CD8-positive, alpha-beta memory T cell (primary cell): ENCODE results near the gene MKS1. TPM values are rescaled to one million over a fixed set of nuclear protein-coding genes. Genes with fewer than 3 reads are reported as not detected.

Experiments
- CTCF ChIA-PET: fragments of 350-600 bp; sonication (Branson Sonifier 250); formaldehyde crosslinking; loops from one replicate; lab custom pipeline; 2021; ENCODE audit warnings: antibody characterized with exemption; lab: Charles Lee
- POLR2A ChIA-PET: fragments of 350-600 bp; sonication (Branson Sonifier 250); formaldehyde crosslinking; loops from one replicate; lab custom pipeline; 2021; ENCODE audit warnings: antibody characterized with exemption; lab: Charles Lee
- DNase-seq, 5 donors: peaks; one replicate each; pipeline versions ENCODE4 v3.0.0 to v3.0.0-alpha.2; 2020 to 2022; ENCODE audit warnings: mixed read lengths in 1 of 5
- H3K27ac ChIP-seq: one replicate; pipeline ENCODE4 v1.7.0; 2013; ENCODE audit warnings: low read depth, mild to moderate bottlenecking, low read length, moderate library complexity
- H3K27me3 ChIP-seq: 2 replicates; pipeline ENCODE4 v1.7.0; 2013; ENCODE audit warnings: low read length, mild to moderate bottlenecking; ENCODE audit not compliant: insufficient read depth, poor library complexity, severe bottlenecking
- H3K36me3 ChIP-seq: 2 replicates; pipeline ENCODE4 v1.7.0; 2013; ENCODE audit warnings: mild to moderate bottlenecking, low read length, moderate library complexity; ENCODE audit not compliant: insufficient read depth
- H3K4me1 ChIP-seq: 2 replicates; pipeline ENCODE4 v1.7.0; 2013; ENCODE audit warnings: mild to moderate bottlenecking, low read length, moderate library complexity; ENCODE audit not compliant: insufficient read depth
- H3K4me3 ChIP-seq: 2 replicates; pipeline ENCODE4 v1.7.0; 2013; ENCODE audit warnings: mild to moderate bottlenecking, low read length
- H3K9me3 ChIP-seq: 2 replicates; pipeline ENCODE4 v1.7.0; 2013; ENCODE audit warnings: mild to moderate bottlenecking, low read length
- H3K27ac Mint-ChIP-seq, 8 donors: one replicate each; pipeline ENCODE4 v1.8.0; 2020 to 2021; ENCODE audit warnings: mixed read lengths in 8 of 8, mild to moderate bottlenecking in 6 of 8, inconsistent platforms in 3 of 8, moderate library complexity in 3 of 8
- H3K27me3 Mint-ChIP-seq, 2 donors: one replicate each; pipeline ENCODE4 v1.8.0; 2020 to 2021; ENCODE audit warnings: mixed read lengths in 2 of 2, mild to moderate bottlenecking in 1 of 2, moderate library complexity in 1 of 2
- H3K36me3 Mint-ChIP-seq, 3 donors: one replicate each; pipeline ENCODE4 v1.8.0; 2020 to 2021; ENCODE audit warnings: mixed read lengths in 3 of 3, inconsistent platforms in 1 of 3, mild to moderate bottlenecking in 1 of 3
- H3K4me1 Mint-ChIP-seq, 3 donors: one replicate each; pipeline ENCODE4 v1.8.0; 2020 to 2021; ENCODE audit warnings: mixed read lengths in 3 of 3, inconsistent platforms in 1 of 3, mild to moderate bottlenecking in 1 of 3
- H3K4me3 Mint-ChIP-seq, 7 donors: one replicate each; pipeline ENCODE4 v1.8.0; 2020 to 2021; ENCODE audit warnings: mixed read lengths in 7 of 7, mild to moderate bottlenecking in 6 of 7, moderate library complexity in 4 of 7, inconsistent platforms in 2 of 7
- H3K9me3 Mint-ChIP-seq, 5 donors: one replicate each; pipeline ENCODE4 v1.8.0; 2020 to 2022; ENCODE audit warnings: mixed read lengths in 5 of 5, mild to moderate bottlenecking in 3 of 5, moderate library complexity in 2 of 5, inconsistent platforms in 1 of 5
- polyA plus RNA-seq: library from polyadenylated mRNA; unstranded; fragments of 300-500 nt; fragmentation: Illumina TruSeq; gene quantifications from one replicate; pipeline ENCODE4 v1.2.3, GENCODE V29; 2021
- total RNA-seq, 2 experiments: library from RNA; stranded (reverse); gene quantifications; one replicate each; pipeline ENCODE4 v1.2.3, GENCODE V29; 2021

Gene MKS1
- total and polyA plus RNA-seq, 3 experiments from 2014 or later, result 10.7 to 33.9 (median 26.2) TPM

DNA sequence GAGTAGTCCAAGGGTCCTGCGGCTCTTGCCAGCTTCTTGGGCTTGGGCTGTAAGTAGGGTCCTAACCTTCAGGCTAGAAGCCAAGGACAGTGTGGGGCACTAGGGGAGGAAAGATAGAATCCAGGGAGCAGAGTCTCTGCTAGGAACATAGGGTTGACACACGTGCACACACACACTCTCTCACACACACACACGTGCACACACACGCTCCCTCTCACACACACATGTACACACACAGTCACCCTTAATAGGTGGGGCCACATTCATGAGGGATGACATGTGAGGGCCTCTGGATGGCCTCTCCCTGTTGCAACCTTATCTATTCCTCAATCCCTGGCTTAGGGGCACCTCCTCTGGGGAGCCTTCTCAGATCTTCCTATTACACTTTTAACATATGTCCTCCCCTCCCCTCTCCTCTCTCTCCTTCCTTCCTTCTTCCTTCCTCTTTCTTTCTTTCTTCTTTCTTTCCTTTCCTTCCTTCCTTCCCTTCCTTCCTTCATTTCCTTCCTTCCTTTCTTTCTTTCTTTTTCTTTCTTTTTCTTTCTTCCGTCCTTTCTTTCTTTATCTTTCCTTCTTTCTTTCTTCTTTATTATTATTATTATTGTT, 23.4 kb downstream of the MKS1 start:
- no peak overlapping the region for H3K4me3 Mint-ChIP-seq
- H3K36me3 Mint-ChIP-seq, result no peaks in the 10 kb centered on the region
- Histone ChIP-seq H3K4me3 (no peak overlapping the region), H3K27ac (no peak overlapping the region), H3K4me1 (no peaks in the 10 kb centered on the region), H3K27me3 (no peaks in the 10 kb centered on the region), H3K9me3 (no peaks in the 10 kb centered on the region), H3K36me3 (no peaks in the 10 kb centered on the region)
- DNase-seq, result no peak
- H3K27ac Mint-ChIP-seq, result no peak overlapping the region
- H3K9me3 Mint-ChIP-seq, result no peaks in the 10 kb centered on the region
- peaks cover 6 to 37% of the 10 kb centered on the region in 2 donors for H3K27me3 Mint-ChIP-seq
- H3K4me1 Mint-ChIP-seq, result peaks cover 0 to 3% (median 3%) of the 10 kb centered on the region in 3 donors
- ChIA-PET POLR2A (no interaction called here), CTCF (no interaction called here)

DNA sequence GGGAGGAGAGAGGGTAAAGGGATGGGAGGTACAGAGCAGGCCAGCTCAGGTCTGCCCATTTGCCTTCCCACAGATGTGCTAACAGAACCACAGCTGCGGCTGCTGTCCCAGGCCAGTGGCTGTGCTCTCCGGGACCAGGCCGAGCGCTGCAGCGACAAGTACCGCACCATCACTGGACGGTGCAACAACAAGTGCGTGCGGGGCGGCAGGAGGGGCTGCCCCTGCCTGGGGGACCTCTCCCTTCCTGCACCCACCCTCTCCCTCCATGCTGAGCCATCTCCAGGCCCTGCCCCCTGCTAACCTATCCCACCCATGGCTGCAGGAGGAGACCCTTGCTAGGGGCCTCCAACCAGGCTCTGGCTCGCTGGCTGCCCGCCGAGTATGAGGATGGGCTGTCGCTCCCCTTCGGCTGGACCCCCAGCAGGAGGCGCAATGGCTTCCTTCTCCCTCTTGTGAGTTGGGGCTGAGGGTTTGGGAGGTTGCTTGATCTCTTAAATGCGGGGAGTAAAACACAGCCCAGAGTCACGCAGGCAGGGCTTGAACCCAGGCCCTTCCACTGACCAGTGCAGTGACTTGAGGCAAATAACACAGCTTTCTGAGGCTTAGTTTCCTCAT, 25.3 kb downstream of the MKS1 start:
- Mint-ChIP-seq H3K27me3 (peaks cover 11 to 42% of the 10 kb centered on the region in 2 donors), H3K9me3 (no peaks in the 10 kb centered on the region), H3K4me1 (no peaks in the 10 kb centered on the region), H3K27ac (no peak overlapping the region), H3K4me3 (no peak overlapping the region), H3K36me3 (no peaks in the 10 kb centered on the region)
- Histone ChIP-seq H3K36me3 (no peaks in the 10 kb centered on the region), H3K4me1 (no peaks in the 10 kb centered on the region), H3K9me3 (no peaks in the 10 kb centered on the region), H3K27me3 (no peaks in the 10 kb centered on the region), H3K27ac (no peak overlapping the region), H3K4me3 (no peak overlapping the region)
- no peak for DNase-seq
- ChIA-PET POLR2A (no interaction called here), CTCF (no interaction called here)

DNA sequence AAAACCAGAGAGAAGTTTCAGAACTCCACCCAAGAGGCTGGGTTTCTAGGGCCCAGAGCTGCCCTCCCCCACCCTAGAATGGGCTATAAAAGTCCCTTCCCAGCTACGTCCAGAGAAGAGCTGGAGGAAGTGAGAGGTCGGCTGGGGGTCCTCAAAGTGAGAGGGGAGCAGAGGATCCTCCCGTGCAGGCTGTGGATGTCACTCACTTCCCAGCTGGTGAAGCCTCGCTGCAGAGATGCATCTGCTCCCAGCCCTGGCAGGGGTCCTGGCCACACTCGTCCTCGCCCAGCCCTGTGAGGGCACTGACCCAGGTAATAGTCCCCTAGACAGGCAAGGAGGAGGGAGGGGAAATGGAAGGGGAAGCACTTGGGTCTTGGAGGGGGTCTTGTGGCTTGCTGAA, 26.4 kb downstream of the MKS1 start, which contains the start of gene EPX:
Gene EPX (plus strand): TSS at position 115 of the 400 bp plus-strand sequence. CDS start 121 bp downstream, at position 236.
- H3K27me3 Mint-ChIP-seq, result peaks cover 14 to 40% of the 10 kb centered on the region in 2 donors
- no peaks in the 10 kb centered on the region for H3K9me3 ChIP-seq
- H3K9me3 Mint-ChIP-seq, result no peaks in the 10 kb centered on the region
- H3K27me3 ChIP-seq, result no peaks in the 10 kb centered on the region
- H3K36me3 Mint-ChIP-seq, result no peaks in the 10 kb centered on the region
- H3K36me3 ChIP-seq, result no peaks in the 10 kb centered on the region
- no peak within 1 kb of the TSS for H3K4me3 ChIP-seq
- CTCF ChIA-PET, result interaction anchor here (2.8 kb wide), 1 partner anchor 8 kb away, joined by 9 read pairs; no protein-coding TSS in a partner anchor
- H3K27ac Mint-ChIP-seq, result peak within 1 kb of the TSS in 1 of 8 donors; percentile 60
- no peak within 1 kb of the TSS for H3K4me3 Mint-ChIP-seq
- no peaks in the 10 kb centered on the region for H3K4me1 Mint-ChIP-seq
- no peaks in the 10 kb centered on the region for H3K4me1 ChIP-seq
- no peak for DNase-seq
- H3K27ac ChIP-seq, result no peak within 1 kb of the TSS
- POLR2A ChIA-PET, result no interaction called here

DNA sequence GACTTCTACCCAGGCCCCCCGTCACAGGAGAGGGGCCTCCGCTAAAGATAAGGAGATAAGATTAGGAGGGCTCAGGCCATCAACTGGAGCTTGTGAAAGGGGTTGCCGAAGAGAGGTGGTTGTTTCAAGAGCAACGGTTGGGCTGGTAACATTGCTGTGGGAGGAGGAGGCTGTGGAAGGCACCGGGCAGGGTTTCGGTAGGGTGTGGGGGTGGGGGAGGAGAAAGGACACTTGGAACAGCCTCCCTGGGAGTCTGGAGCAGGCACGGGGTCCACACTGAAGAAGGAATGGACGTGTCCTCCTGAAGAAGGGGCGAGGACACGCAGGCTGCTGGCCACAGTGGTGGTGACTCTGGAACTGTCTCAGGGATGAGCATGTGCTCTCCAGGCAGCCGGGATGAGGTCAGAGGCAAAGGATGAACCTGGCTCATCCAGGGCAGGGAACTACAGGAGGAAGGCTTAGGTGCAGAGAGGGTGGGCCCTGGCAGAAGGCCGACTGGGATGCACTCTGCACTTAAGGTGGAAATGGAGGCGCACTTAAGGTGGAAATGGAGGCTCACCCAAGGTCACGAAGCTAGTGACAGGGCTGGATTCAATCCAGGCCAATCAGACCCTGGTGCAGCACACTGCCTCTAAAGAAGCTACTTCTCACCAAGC, 27.7 kb downstream of the MKS1 start:
- ChIA-PET POLR2A (no interaction called here), CTCF (interaction anchor here (2.8 kb wide), 1 partner anchor 9 kb away, joined by 9 read pairs; no protein-coding TSS in a partner anchor)
- Histone ChIP-seq H3K27me3 (no peaks in the 10 kb centered on the region), H3K27ac (no peak overlapping the region), H3K9me3 (no peaks in the 10 kb centered on the region), H3K4me3 (no peak overlapping the region), H3K4me1 (no peaks in the 10 kb centered on the region), H3K36me3 (no peaks in the 10 kb centered on the region)
- Mint-ChIP-seq H3K4me1 (no peaks in the 10 kb centered on the region), H3K9me3 (no peaks in the 10 kb centered on the region), H3K27ac (no peak overlapping the region), H3K27me3 (peaks cover 18 to 31% of the 10 kb centered on the region in 2 donors), H3K4me3 (no peak overlapping the region), H3K36me3 (no peaks in the 10 kb centered on the region)
- no peak for DNase-seq

DNA sequence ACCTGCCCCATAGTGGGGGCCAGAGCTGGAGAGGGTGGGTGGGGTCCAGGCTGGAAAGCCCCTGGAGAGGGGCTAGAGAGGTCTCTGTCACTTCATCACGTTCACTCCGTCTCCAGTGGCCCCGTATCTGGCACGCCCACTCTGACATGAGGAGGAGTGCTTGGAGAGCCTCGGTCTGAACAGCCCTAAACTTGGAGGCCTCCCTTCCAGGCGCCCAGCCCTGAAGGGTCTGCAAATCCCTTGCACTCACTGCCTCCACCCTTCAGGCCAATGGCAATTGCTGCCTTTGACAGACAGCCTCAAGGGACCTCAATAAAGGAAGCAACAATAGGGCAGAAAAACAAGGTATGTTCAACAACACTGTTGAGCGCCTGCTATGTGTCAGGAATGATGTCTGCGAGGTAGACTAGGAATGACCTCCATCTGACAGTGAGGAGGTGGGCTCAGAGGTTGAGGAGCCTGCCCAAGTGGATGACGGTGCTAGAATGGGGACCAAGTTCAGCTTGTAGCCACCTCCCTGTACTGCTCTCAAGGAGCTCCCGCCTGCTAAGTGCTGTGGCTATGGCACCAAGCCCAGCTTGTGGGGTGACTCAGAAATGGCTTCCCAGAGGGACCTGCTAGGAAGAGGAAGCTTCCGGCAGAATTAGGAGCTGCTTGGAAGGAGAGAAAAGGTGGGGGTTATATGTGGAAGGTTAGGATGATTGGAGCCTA, 29.5 kb downstream of the MKS1 start:
- H3K27me3 Mint-ChIP-seq, result peaks cover 17 to 36% of the 10 kb centered on the region in 2 donors
- no peaks in the 10 kb centered on the region for H3K9me3 Mint-ChIP-seq
- no peak overlapping the region for H3K27ac Mint-ChIP-seq
- Histone ChIP-seq H3K9me3 (no peaks in the 10 kb centered on the region), H3K4me1 (no peaks in the 10 kb centered on the region), H3K4me3 (no peak overlapping the region), H3K27ac (no peak overlapping the region), H3K27me3 (no peaks in the 10 kb centered on the region), H3K36me3 (no peaks in the 10 kb centered on the region)
- ChIA-PET POLR2A (no interaction called here), CTCF (interaction anchor here (2.8 kb wide), 1 partner anchor 11 kb away, joined by 9 read pairs; no protein-coding TSS in a partner anchor)
- no peaks in the 10 kb centered on the region for H3K36me3 Mint-ChIP-seq
- H3K4me1 Mint-ChIP-seq, result peaks cover 0 to 5% (median 5%) of the 10 kb centered on the region in 3 donors
- no peak overlapping the region for H3K4me3 Mint-ChIP-seq
- DNase-seq, result no peak

DNA sequence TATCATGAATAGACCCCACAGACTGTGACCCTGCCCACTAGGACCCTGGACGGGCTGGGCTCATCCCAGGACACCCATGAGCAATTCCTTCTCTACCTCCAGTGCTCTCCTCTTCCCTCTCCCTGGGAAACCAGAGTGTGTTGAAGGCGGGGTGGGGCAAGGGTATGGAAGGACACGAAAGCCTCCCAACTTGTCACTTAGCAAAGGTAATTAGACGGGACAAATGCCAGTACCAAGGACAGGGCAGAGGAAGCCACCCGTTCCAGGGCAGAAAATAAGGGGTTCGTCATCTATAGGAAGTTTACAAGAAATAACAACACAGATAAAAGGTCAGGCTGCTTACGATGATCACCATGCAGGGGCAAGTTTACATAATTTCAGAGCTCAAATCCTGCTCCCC, 31.4 kb downstream of the MKS1 start:
- no peaks in the 10 kb centered on the region for H3K9me3 Mint-ChIP-seq
- no peak overlapping the region for H3K4me3 Mint-ChIP-seq
- no peak overlapping the region for H3K27ac ChIP-seq
- DNase-seq, result no peak
- peaks cover 17 to 36% of the 10 kb centered on the region in 2 donors for H3K27me3 Mint-ChIP-seq
- H3K27me3 ChIP-seq, result no peaks in the 10 kb centered on the region
- no peaks in the 10 kb centered on the region for H3K4me1 ChIP-seq
- POLR2A ChIA-PET, result no interaction called here
- no peak overlapping the region for H3K4me3 ChIP-seq
- CTCF ChIA-PET, result interaction anchor here (1.3 kb wide), 1 partner anchor 15 kb away, joined by 6 read pairs; no protein-coding TSS in a partner anchor
- no peaks in the 10 kb centered on the region for H3K9me3 ChIP-seq
- no peaks in the 10 kb centered on the region for H3K36me3 ChIP-seq
- H3K36me3 Mint-ChIP-seq, result no peaks in the 10 kb centered on the region
- H3K4me1 Mint-ChIP-seq, result peaks cover 0 to 5% (median 5%) of the 10 kb centered on the region in 3 donors
- H3K27ac Mint-ChIP-seq, result peak overlapping the region in 1 of 8 donors; percentile 33

DNA sequence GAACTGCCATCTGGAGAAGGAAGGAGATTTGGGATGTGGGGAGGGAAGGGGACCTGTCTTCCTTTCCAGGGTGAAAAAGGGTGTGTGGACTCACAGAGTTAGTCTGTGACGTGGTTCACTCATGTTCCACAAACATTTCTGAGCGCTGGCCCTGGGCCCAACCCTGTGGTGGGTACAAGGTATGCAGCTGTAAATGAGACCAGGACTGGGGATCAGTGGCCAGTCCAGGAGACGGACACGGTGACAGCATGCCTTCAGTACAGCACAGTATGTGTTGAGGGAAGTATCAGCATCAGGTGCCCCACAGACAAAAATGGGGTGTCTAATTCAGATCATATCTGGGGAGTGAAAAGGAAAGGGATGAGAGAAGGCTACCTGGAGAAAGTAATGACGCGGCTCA, 32.0 kb downstream of the MKS1 start:
- Histone ChIP-seq H3K27me3 (no peaks in the 10 kb centered on the region), H3K9me3 (no peaks in the 10 kb centered on the region), H3K27ac (no peak overlapping the region), H3K4me3 (no peak overlapping the region), H3K36me3 (no peaks in the 10 kb centered on the region), H3K4me1 (no peaks in the 10 kb centered on the region)
- no peaks in the 10 kb centered on the region for H3K9me3 Mint-ChIP-seq
- no peak for DNase-seq
- no peak overlapping the region for H3K27ac Mint-ChIP-seq
- ChIA-PET POLR2A (no interaction called here), CTCF (interaction anchor here (1.3 kb wide), 1 partner anchor 14 kb away, joined by 6 read pairs; no protein-coding TSS in a partner anchor)
- H3K4me3 Mint-ChIP-seq, result no peak overlapping the region
- H3K4me1 Mint-ChIP-seq, result peaks cover 0 to 5% (median 5%) of the 10 kb centered on the region in 3 donors
- H3K27me3 Mint-ChIP-seq, result peaks cover 17 to 33% of the 10 kb centered on the region in 2 donors
- no peaks in the 10 kb centered on the region for H3K36me3 Mint-ChIP-seq
